Stimulated activated CD8-positive, alpha-beta memory T cell treated with anti-CD3 and anti-CD28 coated beads, Interleukin-7, amount 100 ng/mL, for 48 hours (primary cell): ENCODE data around the gene HOOK1.
A peak's percentile ranks its signal among the peaks of the same experiment; 100 is the strongest.

Experiments used
- DNase-seq, 2 donors: peaks; one replicate each; pipeline ENCODE4 v3.0.0-alpha.2; 2020; ENCODE audit warnings: low read depth in 1 of 2; ENCODE audit errors: extremely low read depth in 1 of 2

Gene HOOK1

DNA sequence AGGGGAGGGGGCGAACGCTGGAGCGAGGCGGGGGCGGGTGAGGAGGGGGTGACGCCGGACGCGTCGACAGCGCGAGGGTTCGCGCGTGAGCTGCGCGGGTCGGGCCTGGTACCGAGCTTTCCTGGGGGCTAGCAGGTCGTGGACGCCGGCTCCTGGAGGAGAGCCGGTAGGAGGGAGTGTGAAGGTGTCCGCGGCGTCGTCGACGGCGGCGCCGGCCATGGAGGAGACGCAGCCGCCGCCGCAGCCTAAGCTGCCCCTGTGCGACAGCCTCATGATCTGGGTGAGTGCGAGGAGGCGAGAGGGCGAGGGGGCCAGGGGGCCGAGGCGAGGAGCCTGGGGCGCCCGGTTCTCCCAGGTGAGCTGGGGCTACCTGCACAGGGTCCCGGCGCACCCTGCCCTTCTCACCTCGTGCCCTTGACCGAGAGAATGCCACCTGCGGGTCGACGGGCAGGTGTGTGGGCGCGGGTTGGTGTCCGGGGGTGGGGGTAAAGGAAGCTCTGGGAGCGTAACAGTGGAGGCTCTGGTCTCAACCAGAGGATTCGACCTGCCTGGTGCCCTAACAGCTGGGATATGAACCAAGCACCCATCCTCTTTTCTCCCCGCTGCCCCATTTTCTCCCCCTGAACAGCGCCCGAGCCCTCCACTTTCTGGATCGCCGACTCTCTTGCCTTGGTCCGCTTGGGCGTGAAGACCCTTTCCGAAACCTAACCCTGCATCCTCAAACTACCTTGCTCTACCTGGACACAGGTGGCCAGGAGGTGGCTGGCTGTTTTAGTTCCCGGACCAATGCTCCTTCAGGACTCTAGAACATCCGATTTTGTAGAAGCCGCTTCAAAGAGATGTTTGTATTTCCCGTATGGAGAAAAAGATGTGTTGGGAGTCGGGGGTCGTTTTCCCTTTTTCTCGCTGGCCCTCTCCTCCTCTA lies at the start of gene HOOK1:
Gene HOOK1, plus strand, starts transcription at position 49 of the 925 bp plus-strand sequence. Its CDS starts 169 bp downstream, at position 218.
- DNase-seq, result no peak

DNA sequence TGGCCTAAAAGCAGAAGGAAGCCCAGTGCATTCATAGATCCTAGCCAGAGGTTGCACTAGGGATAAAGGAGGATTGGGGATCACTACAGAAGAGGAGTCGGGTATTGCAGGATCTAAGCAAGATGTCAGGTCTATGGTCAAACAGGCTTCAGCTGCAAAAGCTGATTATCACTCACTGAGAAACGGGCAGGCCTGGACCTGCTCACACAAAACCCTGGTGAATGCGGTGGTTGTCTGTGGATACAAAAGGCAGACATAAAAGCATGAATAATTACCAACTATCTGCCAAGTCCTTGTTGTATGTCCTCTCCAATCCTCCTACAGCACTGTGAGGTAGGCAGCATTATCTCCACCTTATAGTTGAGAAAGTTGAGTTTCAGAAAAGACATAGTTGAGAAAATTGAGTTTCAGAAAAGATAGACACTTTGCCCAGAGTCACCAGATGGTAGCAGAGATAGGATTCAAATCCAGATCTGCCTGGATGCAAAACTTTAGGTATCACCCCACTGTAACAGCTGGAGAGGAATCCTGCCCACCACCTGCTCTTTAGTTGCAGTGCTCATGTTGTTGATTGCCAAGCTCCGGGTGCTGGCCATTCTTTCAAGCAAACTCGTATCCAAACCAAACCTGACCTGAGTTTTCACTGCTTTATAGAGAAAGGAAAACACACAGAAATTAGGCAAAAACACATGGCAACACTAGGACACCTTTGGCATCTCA lies 49.6 kb upstream of the HOOK1 start:
- no peak for DNase-seq

DNA sequence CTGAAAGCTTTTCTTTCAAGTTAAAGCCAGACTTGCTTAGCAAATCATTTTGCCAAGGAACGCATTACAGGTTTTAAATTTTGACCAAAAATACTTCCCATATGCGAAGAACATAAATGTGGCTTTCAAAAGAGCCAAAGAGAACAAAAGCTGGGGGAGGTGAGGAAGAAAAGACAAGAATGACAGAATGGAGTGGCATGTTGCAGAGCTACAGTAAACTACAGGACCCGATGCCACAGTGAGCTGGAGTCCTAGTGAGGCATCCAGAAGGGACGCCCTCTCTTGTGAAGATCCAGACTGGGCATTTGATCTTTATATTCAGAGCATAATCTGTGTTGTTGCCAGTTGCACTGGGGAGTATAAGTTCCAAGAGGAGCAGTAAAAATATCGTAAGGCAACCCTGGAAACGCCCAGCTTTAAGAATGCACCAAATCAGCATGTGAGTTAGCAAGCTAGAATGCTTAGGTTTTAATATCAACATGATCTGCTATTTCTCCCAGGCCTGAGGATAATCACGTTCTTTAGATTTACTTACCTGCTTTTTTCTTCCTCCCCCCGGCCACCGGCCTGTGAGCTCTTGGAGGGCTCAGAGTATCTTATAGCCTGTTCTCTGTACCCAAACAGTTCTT lies 48.4 kb upstream of the HOOK1 start:
- DNase-seq, result no peak

DNA sequence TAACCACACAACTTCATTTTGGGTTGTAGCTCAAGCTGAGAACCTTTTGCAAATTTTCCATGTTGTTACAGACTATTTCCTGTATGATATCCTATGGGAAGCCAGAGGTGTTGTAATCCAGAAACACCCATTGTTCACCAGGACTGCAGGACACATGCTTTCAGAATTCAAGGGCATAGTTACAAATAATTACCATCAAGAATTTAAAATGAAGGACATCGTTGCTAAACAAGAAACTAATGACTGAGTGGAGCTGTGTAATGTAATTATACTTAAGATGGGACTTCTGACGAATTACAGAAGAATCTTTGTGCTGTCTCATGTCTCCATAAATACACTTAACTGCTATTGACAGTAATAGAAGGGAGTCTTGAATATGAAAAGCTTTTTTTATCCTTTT lies 47.6 kb upstream of the HOOK1 start:
- no peak for DNase-seq

DNA sequence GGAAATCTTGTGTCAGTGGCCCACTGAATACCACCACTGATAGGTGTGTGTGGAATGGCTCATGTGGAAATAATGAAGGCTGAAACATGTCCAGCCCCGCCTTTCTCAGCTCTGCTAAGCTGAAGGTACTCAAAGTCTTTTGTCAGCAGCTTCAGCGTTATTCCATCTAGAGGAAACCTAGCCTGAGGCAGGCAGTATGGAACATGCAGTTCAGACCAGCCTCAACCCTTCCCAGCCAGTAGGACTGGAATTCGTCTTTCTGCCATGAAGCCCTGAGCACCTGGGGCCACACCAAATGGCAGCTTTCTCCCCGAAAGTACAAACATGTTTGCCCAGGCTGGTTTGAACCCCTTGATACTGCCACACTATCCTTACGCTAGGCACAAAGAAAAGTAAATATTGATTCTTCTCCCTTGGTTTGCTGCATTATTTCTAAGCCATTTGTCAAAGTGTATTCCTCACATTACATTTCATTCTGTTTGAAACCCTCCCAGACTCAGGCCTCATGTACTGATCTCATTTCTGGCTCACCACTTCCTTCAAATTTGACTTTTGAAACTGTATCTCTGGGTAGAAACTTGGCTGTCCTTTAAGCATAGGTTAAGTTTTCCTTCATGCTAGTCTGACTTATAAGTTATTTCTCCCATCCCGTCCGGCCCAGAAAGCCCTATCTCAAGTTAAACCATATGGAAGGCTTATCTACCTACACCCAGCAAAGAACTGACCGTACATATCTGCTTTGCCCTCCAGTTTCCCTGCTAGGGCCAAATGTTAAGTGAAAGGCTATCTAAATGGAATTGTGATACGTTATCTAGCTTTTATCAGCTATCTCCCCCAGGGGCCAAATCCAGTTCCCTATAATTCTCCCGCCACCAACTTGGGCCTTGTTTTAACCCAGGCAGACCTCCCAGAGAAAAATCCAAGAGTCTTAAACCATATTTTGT lies 45.7 kb upstream of the HOOK1 start:
- DNase-seq, result no peak

DNA sequence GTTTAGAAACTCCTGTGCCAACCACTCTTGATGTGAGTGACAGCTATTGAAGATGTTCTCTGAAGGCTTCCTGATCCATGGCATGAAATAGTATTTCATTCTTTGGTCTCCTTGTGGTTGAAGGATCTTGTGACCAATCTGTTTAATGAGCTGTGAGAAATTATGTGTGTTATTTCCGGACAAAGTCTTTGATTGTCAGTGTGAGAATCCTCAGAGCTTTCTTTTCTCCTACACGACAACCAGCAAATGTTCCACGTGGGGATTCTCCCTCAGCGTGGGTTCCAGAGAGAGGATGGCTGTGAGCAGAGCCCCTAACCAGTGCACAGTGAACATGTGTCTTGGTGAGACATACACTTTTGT lies 45.0 kb upstream of the HOOK1 start:
- DNase-seq, result no peak

DNA sequence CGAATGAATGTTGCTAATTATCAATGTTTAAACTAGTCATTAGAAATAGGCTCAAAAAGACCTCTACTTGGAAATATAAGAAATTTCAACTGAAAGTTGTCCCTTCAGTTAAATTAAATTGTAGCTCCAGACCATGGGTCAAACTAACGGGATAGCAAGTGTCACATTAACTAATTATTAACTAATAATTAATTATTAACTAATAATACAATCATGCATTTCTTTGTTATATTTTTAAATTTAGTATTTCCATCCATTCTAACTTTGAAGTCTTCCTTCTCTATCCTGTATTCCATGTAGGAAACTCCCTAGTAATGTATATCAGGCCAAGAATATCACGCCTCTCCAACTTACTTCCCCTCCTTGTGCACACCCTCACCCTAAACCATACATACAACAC lies 43.4 kb upstream of the HOOK1 start:
- no peak for DNase-seq

DNA sequence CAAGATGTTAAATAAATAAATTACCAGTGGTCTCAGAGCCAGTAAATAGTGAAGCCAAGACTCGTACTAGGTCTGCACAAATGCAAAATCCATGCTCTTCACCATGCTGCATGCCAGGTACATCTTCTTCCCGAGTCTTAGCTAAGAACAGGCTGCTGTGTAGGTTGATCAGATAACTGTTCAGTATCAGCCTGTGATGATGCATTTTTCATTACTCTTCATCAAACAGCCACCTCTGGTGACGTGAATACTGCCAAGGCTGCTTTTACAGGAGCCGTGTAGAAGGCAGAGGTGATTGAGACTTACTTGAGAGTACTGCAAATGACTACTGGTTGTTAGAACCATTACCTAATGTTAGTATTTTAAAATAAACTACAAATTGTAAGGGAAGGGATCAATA lies 39.3 kb upstream of the HOOK1 start:
- no peak for DNase-seq

DNA sequence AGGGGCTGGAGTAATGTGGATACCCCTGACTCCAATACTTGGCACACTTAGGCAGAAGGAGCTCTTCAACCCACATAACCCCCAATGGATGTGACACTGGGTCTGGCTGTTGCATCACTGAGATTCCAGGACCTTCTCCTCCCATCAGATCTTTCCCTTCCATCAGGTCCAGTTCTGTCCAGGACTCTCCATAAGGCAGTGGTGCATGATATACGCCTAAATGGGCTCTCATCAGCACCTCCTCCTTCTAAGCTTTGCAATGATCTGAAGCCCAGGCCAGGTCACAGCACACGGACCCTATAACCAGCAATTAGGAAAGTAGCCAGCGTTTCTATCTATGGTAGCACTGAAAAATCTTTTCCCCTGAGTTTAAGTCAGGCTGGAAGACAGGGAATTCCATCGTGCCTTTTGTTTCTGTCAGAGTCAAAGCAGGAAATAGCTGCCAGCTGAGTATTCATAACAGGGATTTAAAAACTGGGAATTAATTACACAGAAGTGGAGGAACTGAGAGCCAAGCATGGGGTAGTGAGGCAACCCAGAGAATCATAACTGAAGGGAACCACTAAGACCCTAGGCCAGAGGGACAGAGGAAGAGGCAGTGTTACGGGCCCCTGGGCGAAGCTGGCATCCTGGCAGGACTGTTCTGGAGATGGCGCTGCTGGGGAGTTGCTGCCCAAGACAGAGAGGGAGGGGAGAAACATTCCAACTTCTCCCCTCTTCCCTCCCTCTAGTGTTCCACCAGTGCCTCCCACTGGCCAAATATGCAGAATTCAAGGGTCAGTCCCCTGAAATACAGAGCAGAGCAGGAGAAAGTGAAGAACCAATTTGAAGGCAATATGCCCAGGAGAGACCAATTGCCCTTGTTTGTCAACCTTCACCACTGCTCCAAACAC lies 37.5 kb upstream of the HOOK1 start:
- DNase-seq, result no peak

DNA sequence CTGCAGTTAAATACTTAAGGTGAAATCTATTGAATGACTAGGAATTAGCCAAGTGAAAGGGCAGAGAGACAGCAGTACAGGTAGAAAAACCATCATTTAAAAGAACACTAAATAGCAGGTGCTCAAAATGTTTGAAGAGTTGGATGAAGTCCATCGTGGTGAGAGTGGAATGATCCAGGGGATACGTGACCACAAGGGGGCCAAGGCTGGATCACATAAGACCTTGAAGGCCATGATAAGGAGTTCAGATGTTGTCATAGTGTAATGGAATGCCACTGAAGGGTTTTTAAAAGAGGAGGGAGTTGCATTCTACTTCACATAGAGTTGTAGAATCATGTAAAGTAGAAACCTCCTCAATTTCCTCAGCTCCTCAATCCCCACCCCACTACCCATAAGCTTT lies 34.8 kb upstream of the HOOK1 start:
- DNase-seq, result no peak

DNA sequence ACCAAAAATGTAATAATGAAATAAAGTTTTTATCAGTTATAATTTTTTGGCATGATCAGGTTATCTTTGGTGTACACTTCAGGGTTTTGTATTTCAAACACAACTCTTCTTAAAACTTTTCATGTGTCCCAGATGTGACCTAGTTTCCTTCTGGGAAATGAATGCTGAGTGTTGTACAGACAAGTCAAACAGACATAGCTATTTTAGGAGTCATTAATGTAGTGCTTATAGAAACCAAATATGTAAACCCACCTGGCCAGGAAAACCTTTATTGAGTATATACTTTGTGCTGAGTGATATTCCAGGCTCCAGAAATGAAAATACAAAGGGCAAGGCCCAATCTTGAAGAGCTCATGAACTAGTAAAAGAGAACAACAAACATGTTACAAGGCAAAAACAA lies 25.9 kb upstream of the HOOK1 start:
- no peak for DNase-seq

DNA sequence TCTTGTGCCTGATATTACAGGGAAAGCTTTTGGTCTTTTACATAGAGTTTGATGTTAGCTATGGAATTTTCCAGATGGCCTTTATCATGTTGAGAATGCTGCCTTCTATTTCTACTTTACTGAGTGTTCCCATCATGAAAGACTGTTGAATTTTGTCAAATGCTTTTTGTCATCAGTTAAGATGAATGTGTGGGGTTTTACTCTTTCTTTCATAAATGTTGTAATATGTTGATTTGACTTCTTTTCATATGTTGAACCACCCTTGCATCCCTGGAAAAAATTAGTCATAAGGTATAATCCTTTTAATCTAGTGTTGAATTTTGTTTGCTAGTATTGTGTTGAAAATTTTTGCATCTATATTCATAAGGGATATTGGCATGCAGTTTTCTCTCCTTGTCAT lies 16.1 kb upstream of the HOOK1 start:
- no peak for DNase-seq

DNA sequence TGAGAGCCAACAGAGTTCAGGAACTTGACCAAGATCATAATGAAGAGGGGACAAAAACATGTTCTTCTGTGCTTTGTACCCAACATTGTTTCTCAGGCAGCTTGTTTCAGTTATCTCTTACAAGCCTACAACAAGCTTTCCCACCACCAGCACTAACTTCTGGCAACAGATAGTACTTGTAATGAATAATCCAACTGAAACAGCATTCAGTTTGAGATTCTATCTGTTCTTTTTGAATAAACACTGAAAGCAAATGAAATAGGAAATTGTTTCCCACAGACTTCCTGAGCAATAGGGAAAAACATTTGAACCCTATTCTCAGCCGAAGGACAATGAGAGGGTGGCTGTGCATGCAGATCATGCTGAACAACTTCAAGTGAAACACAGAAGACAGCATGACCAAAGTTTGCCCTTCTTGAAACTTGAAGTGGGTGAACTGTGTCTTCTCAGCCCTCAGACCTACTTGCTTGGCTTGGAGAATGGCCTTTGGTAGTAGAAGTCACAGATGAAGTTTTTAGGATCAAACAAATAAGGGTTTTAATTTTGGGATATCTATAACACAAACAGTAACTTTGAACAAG lies 11.2 kb upstream of the HOOK1 start:
- DNase-seq, result no peak

DNA sequence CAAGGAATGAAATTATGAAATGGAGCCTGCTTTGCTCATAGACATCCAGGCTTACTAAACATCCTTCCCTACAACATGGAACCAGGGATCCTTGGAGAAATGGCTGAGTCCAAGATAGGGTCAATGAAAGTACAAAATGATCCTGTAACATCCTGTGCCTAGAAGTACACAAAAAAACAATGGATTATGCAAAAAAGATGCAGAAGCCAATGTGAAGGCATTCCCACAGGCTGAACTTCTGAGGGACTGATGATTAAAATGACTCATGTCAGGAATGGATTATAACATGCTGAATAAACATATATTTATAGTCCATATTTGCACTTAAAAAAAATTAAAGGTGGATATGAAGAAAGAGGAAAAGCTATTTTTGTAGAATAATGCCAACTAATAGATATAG lies 10.4 kb upstream of the HOOK1 start:
- no peak for DNase-seq

DNA sequence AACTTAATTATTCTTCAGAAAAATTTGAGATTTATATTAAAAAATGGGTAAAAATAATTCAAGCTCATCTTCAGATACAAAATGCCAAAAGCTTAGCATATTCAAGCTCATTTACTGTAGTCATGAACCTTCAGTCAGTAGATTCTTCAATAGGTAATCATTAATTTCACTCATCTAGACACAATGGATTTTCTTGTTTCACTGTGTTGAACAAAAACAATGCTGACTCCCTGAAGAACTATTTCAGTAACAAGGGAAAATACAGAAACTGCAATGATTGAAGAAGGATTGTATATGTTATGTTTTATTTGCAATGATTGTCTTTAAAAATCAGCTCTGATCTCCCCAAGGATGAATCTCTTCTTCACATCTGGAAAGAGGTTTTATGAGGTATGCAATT lies 9.2 kb upstream of the HOOK1 start:
- DNase-seq, result no peak

DNA sequence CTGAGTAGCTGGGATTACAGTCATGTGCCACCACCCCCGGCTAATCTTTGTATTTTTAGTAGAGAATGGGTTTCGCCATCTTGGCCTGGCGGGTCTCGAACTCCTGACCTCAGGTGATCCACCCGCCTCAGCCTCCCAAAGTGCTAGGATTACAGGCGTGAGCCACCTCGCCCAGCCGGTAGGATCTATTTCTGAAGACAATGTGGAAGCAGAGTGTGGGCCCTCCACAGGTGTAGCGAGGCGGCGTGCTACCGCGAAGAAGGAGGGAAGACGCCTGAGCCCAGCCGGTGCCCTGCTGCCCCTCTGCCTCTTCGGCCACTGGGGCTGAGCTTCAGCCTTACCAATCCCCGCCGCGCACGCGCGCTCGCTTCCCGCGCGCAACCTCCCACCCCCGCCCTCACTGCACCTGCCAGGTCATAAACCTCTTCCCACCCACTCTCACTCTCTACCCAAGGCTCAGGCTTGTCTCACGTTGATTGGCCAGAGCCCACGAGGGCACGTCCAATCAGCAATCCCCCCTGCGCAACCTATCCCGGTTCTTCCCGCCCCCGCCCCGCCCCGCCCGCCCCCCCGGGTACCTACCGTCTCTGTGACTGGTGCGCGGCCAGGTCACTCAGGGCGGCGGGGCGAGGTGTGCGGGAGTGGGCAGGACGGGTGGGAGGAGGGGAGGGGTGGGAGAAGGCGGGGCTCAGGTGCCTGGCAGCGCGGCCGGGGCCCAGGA lies 409 bp upstream of the HOOK1 start:
- DNase-seq, result peak; percentile 50 to 70

DNA sequence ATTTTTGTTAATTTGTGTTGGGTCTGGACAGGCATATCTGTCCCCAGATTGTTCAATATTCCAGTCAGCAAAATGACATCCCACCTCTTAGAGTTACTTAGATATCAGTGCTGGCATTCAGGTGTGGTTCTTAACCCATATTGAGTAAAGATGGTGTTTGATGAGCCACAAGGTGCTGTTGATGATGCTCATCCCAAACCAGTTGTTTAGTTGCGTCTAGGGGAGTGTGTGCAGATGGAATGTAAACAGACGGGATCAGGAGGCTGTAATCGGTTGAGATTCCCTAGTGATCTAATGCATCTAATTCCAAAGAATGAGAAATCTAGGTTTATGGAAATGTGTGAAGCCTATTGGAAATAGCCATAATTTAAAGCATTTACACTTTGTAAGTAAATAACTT lies 1.1 kb downstream of the HOOK1 start:
- no peak for DNase-seq

DNA sequence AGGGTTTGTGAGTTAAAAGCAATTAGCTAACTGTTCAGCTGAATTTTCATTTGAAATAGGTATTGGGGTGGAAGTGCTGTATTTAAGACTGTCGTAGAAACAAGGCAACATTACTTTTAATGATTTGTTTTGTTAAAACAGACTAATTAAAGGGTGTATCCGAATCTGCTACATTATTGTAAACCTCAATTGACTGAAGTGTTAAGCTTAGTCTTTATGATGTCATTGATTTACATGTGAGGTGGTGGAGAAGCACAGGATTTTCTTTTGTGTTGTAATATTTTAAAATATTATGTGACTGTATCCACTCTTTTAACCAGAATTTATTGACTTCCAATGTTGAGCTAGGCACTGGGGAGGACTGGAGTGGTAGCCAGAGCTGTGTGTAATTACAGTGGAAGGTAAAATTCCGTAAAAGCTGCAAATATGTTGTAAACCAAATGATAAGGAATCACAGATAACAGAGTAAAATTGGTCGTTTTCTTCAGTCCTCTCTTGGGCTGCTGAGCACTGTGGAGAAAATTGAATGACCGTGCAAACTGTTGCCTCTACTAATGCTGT lies 1.6 kb downstream of the HOOK1 start:
- DNase-seq, result no peak
